Keratinocyte (primary cell): ENCODE results near the gene ALDH7A1. TPM values are rescaled to one million over a fixed set of nuclear protein-coding genes. Genes with fewer than 3 reads are reported as not detected.

Source experiments
- DNase-seq: peaks from one replicate; pipeline ENCODE4 v3.0.0-alpha.2; 2011; ENCODE audit warnings: low read depth, missing footprints, low spot score
- FAIRE-seq: peaks from 2 replicates; lab custom pipeline; 2011; peaks lifted over from hg19 to GRCh38; lab: Jason Lieb, UNC
- H2AFZ ChIP-seq: 2 replicates; pipeline ENCODE4 v1.6.0; 2012; ENCODE audit warnings: low read length, control low read depth, inconsistent platforms; ENCODE audit not compliant: control insufficient read depth
- H3K27ac ChIP-seq: 2 replicates; pipeline ENCODE4 v1.5.1; 2011; ENCODE audit warnings: low read length; ENCODE audit not compliant: control insufficient read depth, insufficient read depth
- H3K27me3 ChIP-seq: 3 replicates; pipeline ENCODE4 v1.6.0; 2011; ENCODE audit warnings: low read length; ENCODE audit not compliant: control insufficient read depth, insufficient read depth; ENCODE audit errors: extremely low read depth
- H3K36me3 ChIP-seq, 2 experiments: 2 replicates in 1 of 2; 3 replicates in 1 of 2; pipeline ENCODE4 v1.5.1; 2011; ENCODE audit warnings: low read length in 2 of 2, mild to moderate bottlenecking in 1 of 2; ENCODE audit not compliant: control insufficient read depth in 2 of 2, insufficient read depth in 2 of 2; ENCODE audit errors: extremely low read depth in 1 of 2
- H3K4me1 ChIP-seq: 3 replicates; pipeline ENCODE4 v1.5.1; 2011; ENCODE audit warnings: low read length; ENCODE audit not compliant: control insufficient read depth, insufficient read depth; ENCODE audit errors: extremely low read depth
- H3K4me2 ChIP-seq: 3 replicates; pipeline ENCODE4 v1.6.0; 2011; ENCODE audit warnings: low read depth, low read length; ENCODE audit not compliant: control insufficient read depth, insufficient read depth; ENCODE audit errors: extremely low read depth
- H3K4me3 ChIP-seq, 3 experiments: fragments of 200-600 bp in 1 of 3; sonication (generic) in 1 of 3; 2 replicates in 2 of 3; 3 replicates in 1 of 3; pipeline ENCODE4 v1.5.1; 2011 to 2016; ENCODE audit warnings: low read length in 3 of 3, mild to moderate bottlenecking in 3 of 3, control low read depth in 2 of 3, inconsistent platforms in 1 of 3, low read depth in 1 of 3, mixed read lengths in 1 of 3, mixed run types in 1 of 3, moderate library complexity in 1 of 3; ENCODE audit not compliant: control insufficient read depth in 2 of 3, insufficient read depth in 2 of 3; ENCODE audit errors: extremely low read depth in 1 of 3
- H3K79me2 ChIP-seq: 2 replicates; pipeline ENCODE4 v1.6.0; 2012; ENCODE audit warnings: low read length; ENCODE audit not compliant: control insufficient read depth, insufficient read depth
- H3K9ac ChIP-seq: 3 replicates; pipeline ENCODE4 v1.6.0; 2011; ENCODE audit warnings: low read length; ENCODE audit not compliant: control insufficient read depth, insufficient read depth; ENCODE audit errors: extremely low read depth
- H3K9me1 ChIP-seq: 3 replicates; pipeline ENCODE4 v1.6.0; 2011; ENCODE audit warnings: low read length; ENCODE audit not compliant: control insufficient read depth, insufficient read depth; ENCODE audit errors: extremely low read depth
- H3K9me3 ChIP-seq: 2 replicates; pipeline ENCODE4 v1.5.1; 2012; ENCODE audit warnings: low read depth, low read length; ENCODE audit not compliant: control insufficient read depth
- H4K20me1 ChIP-seq: 3 replicates; pipeline ENCODE4 v1.6.0; 2011; ENCODE audit warnings: low read length; ENCODE audit not compliant: control insufficient read depth, insufficient read depth; ENCODE audit errors: extremely low read depth
- CTCF ChIP-seq, 3 experiments: IDR thresholded peaks in 1 of 3; conservative IDR thresholded peaks in 1 of 3; optimal IDR thresholded peaks in 1 of 3; 2 replicates in 2 of 3; 3 replicates in 1 of 3; pipeline versions ENCODE3 to v1.5.1; 2011; ENCODE audit warnings: low read length in 3 of 3, mild to moderate bottlenecking in 3 of 3, moderate library complexity in 2 of 3, control low read depth in 1 of 3, inconsistent platforms in 1 of 3; ENCODE audit not compliant: insufficient read depth in 2 of 3; ENCODE audit errors: extremely low read depth in 1 of 3
- EZH2 ChIP-seq: IDR thresholded peaks from one replicate; pipeline ENCODE4 v1.6.1; 2012; ENCODE audit warnings: inconsistent platforms, mild to moderate bottlenecking, low read length, moderate library complexity
- dilution Hi-C: fragments of 300-500 bp; cut with MboI; formaldehyde crosslinking; loops from one replicate; pipeline ENCODE4 v1.7.0; 2020; ENCODE audit warnings: low sequenced_read_pairs; ENCODE audit not compliant: extremely low pct_ligation_motif_present
- polyA plus RNA-seq, 5 experiments: library from polyadenylated mRNA; depleted of rRNA in 3 of 5; stranded (reverse) in 3 of 5; stranded (forward) in 1 of 5; unstranded in 1 of 5; fragments of >200 nt; gene quantifications; 1 replicate in 1 of 5; 2 replicates in 3 of 5; 3 replicates in 1 of 5; pipeline versions ENCODE4 v1.2.1 to v1.2.3, GENCODE V29; 2011 to 2012; ENCODE audit warnings: missing spikeins in 2 of 5, low read depth in 1 of 5, low replicate concordance in 1 of 5

Gene ALDH7A1
- polyA plus RNA-seq, 1 donor (not counting 4 experiments of a cell fraction or from before 2014, with no cell fraction given) = 183 TPM

GRCh38 chr5:126583761-126584160 lies 11.3 kb downstream of the ALDH7A1 start:
- dilution Hi-C loops = no loop called here
- no peak overlapping the region for H3K4me3 ChIP-seq
- H3K9me1 ChIP-seq = no peaks in the 10 kb centered on the region
- no peak overlapping the region for H2AFZ ChIP-seq
- H3K79me2 ChIP-seq = peaks cover 8% of the 10 kb centered on the region
- H3K9me3 ChIP-seq = no peaks in the 10 kb centered on the region
- no peak overlapping the region for H3K4me2 ChIP-seq
- no peaks in the 10 kb centered on the region for H4K20me1 ChIP-seq
- H3K27ac ChIP-seq = no peak overlapping the region
- no peak for FAIRE-seq
- no peak overlapping the region for H3K9ac ChIP-seq
- no peak for DNase-seq
- H3K4me1 ChIP-seq = no peaks in the 10 kb centered on the region
- H3K27me3 ChIP-seq = no peaks in the 10 kb centered on the region
- no peak for TF ChIP-seq CTCF (optimal IDR thresholded peaks at IDR 0.05 in 1 of 3, IDR thresholded peaks at IDR 0.05 in 1 of 3, conservative IDR thresholded peaks at IDR 0.05 in 1 of 3; ENCODE audit: extremely low read depth in 1 of 3, insufficient read depth in 2 of 3, low read length in 3 of 3)
- TF ChIP-seq EZH2 = no peak
- peaks cover 19 to 21% of the 10 kb centered on the region in 2 experiments for H3K36me3 ChIP-seq

- no peak for DNase-seq
- dilution Hi-C loops = no loop called here
- no peak for TF ChIP-seq EZH2
- no peak for TF ChIP-seq CTCF (optimal IDR thresholded peaks at IDR 0.05 in 1 of 3, IDR thresholded peaks at IDR 0.05 in 1 of 3, conservative IDR thresholded peaks at IDR 0.05 in 1 of 3; ENCODE audit: extremely low read depth in 1 of 3, insufficient read depth in 2 of 3, low read length in 3 of 3)
Measured at GRCh38 chr5:126579716-126580115, 15.3 kb downstream of the ALDH7A1 start.

More at GRCh38 chr5:126579716-126580115, 15.3 kb downstream of the ALDH7A1 start:
- H3K4me3 ChIP-seq = no peak overlapping the region
- no peaks in the 10 kb centered on the region for H3K9me3 ChIP-seq
- no peak overlapping the region for H2AFZ ChIP-seq
- H3K27ac ChIP-seq = no peak overlapping the region
- no peaks in the 10 kb centered on the region for H3K27me3 ChIP-seq
- no peak for FAIRE-seq
- H3K9me1 ChIP-seq = no peaks in the 10 kb centered on the region
- H3K9ac ChIP-seq = no peak overlapping the region
- H3K36me3 ChIP-seq = peaks cover 14 to 18% of the 10 kb centered on the region in 2 experiments
- H3K79me2 ChIP-seq = no peaks in the 10 kb centered on the region
- H3K4me2 ChIP-seq = no peak overlapping the region
- H4K20me1 ChIP-seq = no peaks in the 10 kb centered on the region
- H3K4me1 ChIP-seq = no peaks in the 10 kb centered on the region
